Suprapubic skin (tissue), 3 donors: ENCODE results near the gene EEF1A2.

Source experiments
- POLR2AphosphoS5 ChIP-seq, 3 donors: sonication (generic); formaldehyde crosslinking; IDR thresholded peaks; one replicate each; pipeline ENCODE4 v1.6.1; 2017; ENCODE audit warnings: antibody characterized with exemption in 3 of 3
- TF ChIP-seq, protein P1 (sequence below), 2 donors: fragments of 200-600 bp in 1 of 2; fragments of 450-650 bp in 1 of 2; sonication (generic) in 1 of 2; IDR thresholded peaks; one replicate each; pipeline ENCODE4 v1.5.1; 2016 to 2019; ENCODE audit warnings: antibody characterized with exemption in 2 of 2, mild to moderate bottlenecking in 1 of 2, moderate library complexity in 1 of 2

DNA sequence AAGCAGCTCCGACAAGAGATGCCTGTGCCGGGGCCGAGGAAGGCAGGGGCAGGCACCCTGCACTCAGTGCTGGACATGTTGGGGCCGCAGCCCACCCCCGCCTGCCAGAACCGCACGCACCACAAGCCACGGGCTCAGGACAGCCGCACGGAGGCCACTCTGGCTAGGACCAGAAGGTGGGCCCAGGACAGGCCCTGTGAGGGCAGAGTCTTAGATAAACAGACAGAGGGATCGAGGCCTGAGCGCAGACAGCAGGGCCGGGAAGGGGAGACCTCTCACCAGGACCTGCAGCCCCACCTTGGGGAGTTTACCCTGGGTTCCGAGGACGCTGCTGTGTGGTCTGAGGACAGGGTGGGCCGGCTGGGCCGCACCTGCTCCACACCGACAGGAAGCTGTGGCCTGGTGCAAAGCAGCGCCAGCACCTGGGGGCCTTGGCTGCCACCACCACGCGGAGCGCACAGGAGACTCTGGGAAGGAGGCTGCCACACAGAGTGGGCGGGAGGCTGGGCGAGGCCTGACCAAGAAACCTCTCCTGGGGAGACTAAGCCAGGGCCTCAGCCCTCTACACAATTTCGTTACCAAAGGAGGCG is 58.4 kb downstream of the EEF1A2 start:
- TF ChIP-seq, protein P1, sequence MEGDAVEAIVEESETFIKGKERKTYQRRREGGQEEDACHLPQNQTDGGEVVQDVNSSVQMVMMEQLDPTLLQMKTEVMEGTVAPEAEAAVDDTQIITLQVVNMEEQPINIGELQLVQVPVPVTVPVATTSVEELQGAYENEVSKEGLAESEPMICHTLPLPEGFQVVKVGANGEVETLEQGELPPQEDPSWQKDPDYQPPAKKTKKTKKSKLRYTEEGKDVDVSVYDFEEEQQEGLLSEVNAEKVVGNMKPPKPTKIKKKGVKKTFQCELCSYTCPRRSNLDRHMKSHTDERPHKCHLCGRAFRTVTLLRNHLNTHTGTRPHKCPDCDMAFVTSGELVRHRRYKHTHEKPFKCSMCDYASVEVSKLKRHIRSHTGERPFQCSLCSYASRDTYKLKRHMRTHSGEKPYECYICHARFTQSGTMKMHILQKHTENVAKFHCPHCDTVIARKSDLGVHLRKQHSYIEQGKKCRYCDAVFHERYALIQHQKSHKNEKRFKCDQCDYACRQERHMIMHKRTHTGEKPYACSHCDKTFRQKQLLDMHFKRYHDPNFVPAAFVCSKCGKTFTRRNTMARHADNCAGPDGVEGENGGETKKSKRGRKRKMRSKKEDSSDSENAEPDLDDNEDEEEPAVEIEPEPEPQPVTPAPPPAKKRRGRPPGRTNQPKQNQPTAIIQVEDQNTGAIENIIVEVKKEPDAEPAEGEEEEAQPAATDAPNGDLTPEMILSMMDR (IDR thresholded peaks at IDR 0.05): no peak
- TF ChIP-seq POLR2AphosphoS5 (IDR thresholded peaks at IDR 0.05): no peak
